ENCODE results near the gene NHLRC4.

The NHLRC4 gene

DNA sequence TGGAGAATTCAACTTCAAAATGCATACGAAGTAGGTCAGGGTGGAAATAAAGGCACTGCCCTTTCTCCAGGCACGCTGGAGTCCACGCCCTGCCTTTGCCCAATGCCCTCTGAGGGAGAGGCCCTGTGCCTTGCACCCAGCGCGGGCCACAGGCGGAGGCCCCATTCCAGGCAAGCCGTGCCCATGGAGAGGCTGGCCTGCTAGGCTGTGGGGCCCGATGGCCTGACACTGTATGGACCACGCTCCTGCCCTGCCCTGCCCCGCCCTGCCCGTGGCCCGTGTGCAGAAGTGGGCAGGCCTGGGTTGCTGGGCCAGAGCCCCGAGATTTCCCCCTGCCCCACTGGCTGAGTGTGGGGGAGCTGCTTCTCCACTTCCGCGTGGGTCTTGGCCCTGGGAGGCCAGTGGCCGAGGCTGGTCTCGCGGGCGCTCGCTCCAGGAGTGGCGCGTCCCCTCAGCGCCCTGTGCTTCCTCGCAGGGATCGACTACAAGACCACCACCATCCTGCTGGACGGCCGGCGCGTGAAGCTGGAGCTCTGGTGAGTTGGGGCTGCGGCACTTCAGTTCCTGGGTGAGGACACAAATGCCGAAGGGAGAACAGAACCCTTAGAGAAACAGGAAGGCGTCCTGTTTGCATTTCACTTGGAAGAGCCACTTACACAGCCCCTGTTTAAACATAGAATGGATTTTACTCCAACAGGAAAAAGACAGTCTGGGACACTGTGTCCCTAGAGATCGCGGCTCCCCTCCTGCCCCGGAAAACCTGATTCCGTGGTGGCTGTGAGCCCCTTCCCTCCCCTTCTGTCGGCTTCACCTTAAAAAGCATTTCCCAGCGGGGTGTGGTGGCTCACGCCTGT is 50.2 kb downstream of the NHLRC4 start:
- TF ChIP-seq, protein P1, sequence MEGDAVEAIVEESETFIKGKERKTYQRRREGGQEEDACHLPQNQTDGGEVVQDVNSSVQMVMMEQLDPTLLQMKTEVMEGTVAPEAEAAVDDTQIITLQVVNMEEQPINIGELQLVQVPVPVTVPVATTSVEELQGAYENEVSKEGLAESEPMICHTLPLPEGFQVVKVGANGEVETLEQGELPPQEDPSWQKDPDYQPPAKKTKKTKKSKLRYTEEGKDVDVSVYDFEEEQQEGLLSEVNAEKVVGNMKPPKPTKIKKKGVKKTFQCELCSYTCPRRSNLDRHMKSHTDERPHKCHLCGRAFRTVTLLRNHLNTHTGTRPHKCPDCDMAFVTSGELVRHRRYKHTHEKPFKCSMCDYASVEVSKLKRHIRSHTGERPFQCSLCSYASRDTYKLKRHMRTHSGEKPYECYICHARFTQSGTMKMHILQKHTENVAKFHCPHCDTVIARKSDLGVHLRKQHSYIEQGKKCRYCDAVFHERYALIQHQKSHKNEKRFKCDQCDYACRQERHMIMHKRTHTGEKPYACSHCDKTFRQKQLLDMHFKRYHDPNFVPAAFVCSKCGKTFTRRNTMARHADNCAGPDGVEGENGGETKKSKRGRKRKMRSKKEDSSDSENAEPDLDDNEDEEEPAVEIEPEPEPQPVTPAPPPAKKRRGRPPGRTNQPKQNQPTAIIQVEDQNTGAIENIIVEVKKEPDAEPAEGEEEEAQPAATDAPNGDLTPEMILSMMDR (conservative IDR thresholded peaks at IDR 0.05; ENCODE audit: control insufficient read depth, insufficient read depth, low read depth, low read length) = no peak
- no peak overlapping the region for H3K4me3 ChIP-seq (ENCODE audit: control insufficient read depth, low read depth, low read length)
- DNase-seq (ENCODE audit: low read depth) = no peak

DNA sequence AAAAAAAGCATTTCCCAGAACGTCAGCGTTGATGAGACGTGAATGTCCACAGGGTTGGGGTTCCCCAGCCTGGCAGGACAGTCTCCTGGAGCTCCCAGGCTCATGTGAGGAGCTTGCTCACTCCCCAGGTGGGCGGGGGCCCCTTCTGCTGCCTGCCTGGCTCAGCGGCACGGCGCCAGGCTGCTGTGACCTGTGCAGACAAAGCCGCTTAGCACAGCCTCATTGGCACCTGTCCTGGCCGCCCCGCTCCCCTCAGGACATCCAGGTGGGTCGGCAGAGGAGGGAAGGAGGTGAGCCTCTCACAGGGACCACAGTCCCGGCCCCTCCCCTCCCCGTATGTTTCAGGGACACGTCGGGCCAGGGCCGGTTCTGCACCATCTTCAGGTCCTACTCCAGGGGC is 51.0 kb downstream of the NHLRC4 start:
- TF ChIP-seq, protein P1 (conservative IDR thresholded peaks at IDR 0.05; ENCODE audit: control insufficient read depth, insufficient read depth, low read depth, low read length) = no peak
- H3K4me3 ChIP-seq (ENCODE audit: control insufficient read depth, low read depth, low read length) = no peak overlapping the region
- no peak for DNase-seq (ENCODE audit: low read depth)
